Stimulated activated CD4-positive, alpha-beta T cell treated with anti-CD3 and anti-CD28 coated beads, Interleukin-12 subunit alpha, Interleukin-12 subunit beta, amount 100 ng/mL, for 4 hours (primary cell): Measurements from ENCODE around the gene DNAJB14.

Experiments used
- DNase-seq: peaks from one replicate; pipeline ENCODE4 v3.0.0-alpha.2; 2020

The DNAJB14 gene

GRCh38 chr4:99861120-99861905 is 85.1 kb downstream of the DNAJB14 start:
- DNase-seq: no peak

GRCh38 chr4:99860521-99860920 is 85.9 kb downstream of the DNAJB14 start:
- no peak for DNase-seq

GRCh38 chr4:99859618-99860017 is 86.8 kb downstream of the DNAJB14 start:
- no peak for DNase-seq

GRCh38 chr4:99857307-99857706 is 89.1 kb downstream of the DNAJB14 start:
- DNase-seq: no peak

GRCh38 chr4:99856166-99856565 is 90.3 kb downstream of the DNAJB14 start:
- DNase-seq: no peak

GRCh38 chr4:99855678-99856077 is 90.7 kb downstream of the DNAJB14 start:
- no peak for DNase-seq

GRCh38 chr4:99853999-99854398 is 92.4 kb downstream of the DNAJB14 start:
- no peak for DNase-seq

- DNase-seq: no peak
These were observed 93.2 kb downstream of the DNAJB14 start for GRCh38 chr4:99853190-99853589.

- DNase-seq: no peak
These were observed 94.1 kb downstream of the DNAJB14 start for GRCh38 chr4:99852199-99852749.

GRCh38 chr4:99848591-99849001 is 97.8 kb downstream of the DNAJB14 start:
- no peak for DNase-seq

- no peak for DNase-seq
These were observed 98.9 kb downstream of the DNAJB14 start for GRCh38 chr4:99847362-99847976.

- no peak for DNase-seq
These were observed 99.5 kb downstream of the DNAJB14 start for GRCh38 chr4:99846891-99847290.
